ENCODE data around the gene JCAD.
"Not testable (repeated sequence)": the region's sequence is repeated elsewhere in the genome, so short reads cannot be mapped to it uniquely, and the experiment has no call there.

JCAD gene, protein sequence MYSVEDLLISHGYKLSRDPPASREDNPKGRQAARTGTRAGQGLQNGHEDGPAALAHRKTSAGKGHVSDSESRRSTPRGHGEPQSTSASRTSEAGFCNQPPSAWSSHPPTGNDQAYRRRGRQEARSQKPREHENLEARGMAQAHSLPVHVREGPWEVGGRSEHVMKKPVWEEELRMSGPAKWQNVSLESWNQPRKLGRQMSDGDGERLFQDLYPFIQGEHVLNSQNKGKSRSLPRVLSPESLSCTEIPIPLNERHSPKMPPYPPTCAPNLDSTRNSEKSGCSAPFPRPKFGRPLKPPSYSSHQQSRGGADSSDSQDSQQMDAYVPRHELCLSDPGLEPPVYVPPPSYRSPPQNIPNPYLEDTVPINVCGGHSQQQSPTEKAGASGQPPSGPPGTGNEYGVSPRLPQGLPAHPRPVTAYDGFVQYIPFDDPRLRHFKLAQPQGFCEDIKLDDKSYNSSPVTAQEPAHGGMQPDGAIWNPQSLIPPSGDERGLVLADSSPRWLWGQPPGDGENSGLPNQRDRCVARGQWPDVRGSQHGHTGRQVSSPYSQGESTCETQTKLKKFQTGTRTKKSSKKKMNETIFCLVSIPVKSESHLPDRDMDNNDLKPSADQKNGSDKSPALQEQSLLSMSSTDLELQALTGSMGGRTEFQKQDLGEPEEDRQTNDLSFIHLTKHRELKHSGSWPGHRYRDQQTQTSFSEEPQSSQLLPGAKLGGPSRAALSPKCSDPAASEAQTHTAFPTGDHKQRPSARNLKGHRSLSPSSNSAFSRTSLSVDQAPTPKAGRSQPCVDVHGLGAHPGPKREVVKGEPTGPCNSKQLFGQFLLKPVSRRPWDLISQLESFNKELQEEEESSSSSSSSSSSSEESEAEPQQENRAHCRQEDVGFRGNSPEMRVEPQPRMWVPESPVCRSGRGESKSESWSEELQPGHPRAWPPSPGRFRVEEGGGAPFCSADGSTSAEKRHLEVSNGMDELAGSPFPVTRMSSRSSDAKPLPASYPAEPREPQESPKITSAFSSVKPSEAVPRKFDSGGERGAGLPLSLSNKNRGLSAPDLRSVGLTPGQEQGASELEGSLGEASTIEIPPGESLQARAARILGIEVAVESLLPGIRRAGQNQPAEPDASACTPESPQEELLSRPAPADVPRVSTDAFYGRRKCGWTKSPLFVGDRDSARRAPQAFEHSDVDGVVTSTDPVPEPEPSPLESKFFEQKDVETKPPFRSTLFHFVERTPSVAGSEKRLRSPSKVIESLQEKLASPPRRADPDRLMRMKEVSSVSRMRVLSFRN (N-terminal part only)

GRCh38 chr10:30059209-30060107 is at the start of gene JCAD:
Gene JCAD, minus strand, starts transcription at chr10:30059586. Its CDS starts 11,774 bp downstream, at chr10:30047812.
- DNase-seq, result peak; percentile 40

GRCh38 chr10:30106987-30107386 is 47.6 kb upstream of the JCAD start:
- DNase-seq, result no peak

DNA sequence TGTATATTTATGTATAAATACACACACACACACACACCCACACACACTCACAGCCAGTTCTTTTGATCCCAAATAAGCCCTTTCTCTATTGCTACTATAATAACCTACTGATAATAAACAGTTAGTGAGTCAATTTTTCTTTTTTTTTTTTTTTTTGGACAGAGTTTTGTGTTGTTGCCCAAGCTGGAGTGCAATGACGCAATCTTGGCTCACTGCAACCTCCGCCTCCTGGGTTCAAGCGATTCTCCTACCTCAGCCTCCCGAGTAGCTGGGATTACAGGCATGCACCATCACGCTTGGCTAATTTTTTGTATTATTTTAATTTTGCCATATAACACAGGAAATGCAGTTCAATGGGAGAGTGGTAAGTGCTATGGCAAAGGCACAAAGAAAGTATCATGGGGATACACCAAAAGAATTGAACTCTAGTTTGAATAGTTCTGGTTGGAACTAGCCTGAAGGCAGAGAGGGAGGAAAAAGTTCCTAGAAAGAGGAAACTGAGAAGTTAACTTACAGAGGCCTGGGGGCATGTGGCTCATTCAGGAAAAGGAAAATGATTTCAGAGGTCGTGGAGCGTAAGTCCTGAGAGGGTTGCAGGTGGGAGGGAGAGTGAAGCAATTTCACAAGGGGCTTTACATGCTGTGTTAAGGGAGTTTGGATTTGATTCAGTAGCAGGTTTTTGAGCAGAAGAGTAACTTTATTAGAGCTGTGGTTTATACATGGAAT is 44.4 kb upstream of the JCAD start:
- no peak for DNase-seq

DNA sequence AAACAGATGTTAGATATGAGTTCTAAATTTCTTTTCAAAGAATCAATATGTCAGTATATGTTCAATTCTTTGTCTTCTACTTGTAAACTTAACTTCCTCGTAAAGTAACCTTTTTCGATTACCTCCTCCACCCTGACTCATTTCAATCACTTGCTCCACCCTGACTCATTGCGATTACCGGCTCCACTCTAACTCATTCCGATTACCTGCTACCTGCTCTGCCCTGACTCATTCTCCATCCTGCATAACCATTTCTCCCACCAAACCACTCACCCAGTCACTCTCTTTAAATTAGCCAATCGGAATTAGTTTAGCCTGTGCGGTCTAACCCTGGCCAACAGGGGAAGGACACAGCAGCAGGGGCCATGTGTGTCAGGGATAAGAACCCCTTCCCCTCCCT is 40.3 kb upstream of the JCAD start:
- DNase-seq, result not testable (repeated sequence)

GRCh38 chr10:30099101-30099500 is 39.7 kb upstream of the JCAD start:
- no peak for DNase-seq

DNA sequence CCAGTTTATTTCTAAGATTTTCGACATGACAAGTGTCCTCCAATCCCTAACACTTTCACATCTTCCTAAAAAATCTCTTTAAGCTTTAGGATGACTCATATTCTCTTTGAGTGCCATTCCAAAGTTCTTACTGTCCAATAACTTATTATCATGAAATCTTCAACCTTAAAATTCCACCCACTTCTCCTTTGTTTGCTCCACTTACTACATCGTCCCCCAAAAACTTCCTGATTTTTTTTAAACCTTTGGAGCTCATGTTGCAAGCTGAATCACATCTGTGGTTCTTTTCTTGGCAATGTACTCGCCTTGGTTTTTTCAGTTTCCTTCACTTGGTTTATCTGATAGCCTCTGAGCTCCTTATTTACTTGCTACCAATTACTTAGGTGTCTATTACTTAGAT is 39.2 kb upstream of the JCAD start:
- no peak for DNase-seq

DNA sequence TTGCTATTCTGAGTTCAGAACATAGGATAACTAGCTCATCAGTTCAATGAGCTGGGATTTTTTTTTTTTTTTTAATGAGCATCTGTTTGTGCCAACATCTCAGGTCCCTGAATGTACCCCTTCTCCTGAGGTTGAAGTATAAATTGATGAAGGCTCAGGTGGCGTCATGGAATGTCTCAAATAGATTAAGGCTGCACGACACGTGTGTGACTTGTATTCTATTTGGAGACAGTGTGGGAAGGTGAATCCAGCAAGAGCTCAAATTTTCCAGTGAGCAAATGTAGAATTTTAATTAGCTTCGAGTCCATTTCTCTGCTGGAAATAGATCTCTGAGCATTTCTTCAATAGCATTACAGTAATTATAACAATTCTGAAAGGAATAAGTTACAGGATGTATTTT is 37.2 kb upstream of the JCAD start:
- no peak for DNase-seq

- no peak for DNase-seq
These were observed 36.4 kb upstream of the JCAD start for GRCh38 chr10:30095631-30096422.

DNA sequence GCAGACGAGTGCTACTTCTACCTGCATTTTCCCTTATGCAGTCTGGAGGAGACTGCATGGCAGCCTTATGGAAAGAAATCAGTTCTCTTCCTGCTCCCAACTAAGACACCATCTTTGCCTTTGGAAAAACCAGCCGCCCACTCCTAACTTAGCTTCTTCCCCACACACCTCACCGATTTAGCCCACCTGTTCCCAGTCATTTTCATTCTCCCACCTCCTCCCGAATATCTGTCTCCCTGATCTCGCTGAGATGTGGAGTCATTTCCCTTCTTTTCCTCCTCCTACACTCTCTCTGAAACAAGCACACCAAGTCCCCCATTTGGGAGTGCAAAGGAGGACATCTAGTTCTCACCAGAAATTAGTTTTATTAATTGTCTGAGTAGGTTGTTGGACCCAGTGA is 35.2 kb upstream of the JCAD start:
- DNase-seq, result no peak

DNA sequence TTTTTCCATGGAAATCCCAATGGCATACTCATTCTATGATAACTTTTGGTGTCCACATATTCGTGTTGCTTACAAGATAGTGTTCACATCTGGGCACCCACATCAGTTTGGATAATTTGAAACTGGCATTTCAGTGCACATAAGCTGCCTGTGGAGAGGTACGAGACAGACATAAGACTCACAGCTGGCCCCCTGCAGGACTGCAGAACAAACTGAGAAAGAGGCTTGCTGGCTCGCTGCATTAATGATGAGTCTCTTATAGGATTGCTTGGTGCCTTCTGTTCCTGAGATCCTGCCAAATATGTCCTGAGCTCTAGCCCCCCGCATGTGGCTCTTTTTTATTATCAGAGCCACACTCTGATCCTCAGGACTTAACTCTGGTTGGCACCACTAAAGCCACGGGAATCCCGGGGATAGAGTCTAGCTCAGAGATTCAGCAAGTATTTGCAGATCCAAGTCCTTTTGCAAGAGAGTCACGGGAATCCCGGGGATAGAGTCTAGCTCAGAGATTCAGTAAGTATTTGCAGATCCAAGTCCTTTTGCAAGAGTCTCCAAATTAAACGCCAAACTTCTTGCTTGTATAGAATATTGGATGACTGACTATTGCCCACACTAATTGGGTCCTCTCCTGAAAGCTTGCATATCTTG is 34.0 kb upstream of the JCAD start:
- DNase-seq, result no peak

- DNase-seq, result no peak
These were observed 32.9 kb upstream of the JCAD start for GRCh38 chr10:30092151-30092790.

- no peak for DNase-seq
These were observed 31.8 kb upstream of the JCAD start for GRCh38 chr10:30091136-30091535.

GRCh38 chr10:30088178-30088577 is 28.8 kb upstream of the JCAD start:
- no peak for DNase-seq

- DNase-seq, result no peak
These were observed 24.5 kb upstream of the JCAD start for GRCh38 chr10:30083934-30084333.

DNA sequence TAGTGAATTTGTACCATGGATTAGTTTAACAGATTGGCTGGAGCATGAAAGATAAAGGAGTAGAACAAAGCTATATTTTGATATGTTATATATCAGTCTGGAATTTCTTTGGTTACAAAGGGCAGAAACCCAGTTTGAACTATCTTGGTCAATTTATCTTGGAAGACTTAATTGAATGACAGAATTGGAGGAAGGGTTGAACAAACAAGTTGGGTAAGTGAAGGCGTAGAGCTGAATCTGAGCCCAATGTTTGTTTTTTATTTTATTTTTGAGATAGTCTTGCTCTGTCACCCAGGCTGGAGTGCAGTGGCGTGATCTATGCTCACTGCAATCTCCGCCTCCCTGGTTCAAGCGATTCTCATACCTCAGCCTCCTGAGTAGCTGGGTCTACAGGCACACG is 21.8 kb upstream of the JCAD start:
- DNase-seq, result no peak

DNA sequence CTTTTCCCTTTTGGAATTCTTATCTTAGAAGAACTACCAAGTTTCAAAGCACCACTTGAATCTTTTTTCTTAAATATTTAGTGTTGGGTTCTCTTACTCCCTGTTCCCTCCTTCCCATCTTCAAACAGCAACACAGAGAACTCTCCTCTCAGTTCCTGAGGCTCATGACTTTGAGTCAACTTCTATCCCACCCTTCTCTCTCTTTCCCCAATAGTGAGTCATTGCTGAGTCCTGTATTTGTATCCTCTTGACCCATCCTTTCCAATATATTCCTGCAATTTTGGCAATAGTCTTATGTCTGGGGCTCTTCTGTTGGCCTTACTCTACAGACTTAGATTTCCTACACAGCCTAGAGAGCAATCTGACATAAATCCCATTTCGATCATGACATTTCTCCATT is 20.8 kb upstream of the JCAD start:
- no peak for DNase-seq

DNA sequence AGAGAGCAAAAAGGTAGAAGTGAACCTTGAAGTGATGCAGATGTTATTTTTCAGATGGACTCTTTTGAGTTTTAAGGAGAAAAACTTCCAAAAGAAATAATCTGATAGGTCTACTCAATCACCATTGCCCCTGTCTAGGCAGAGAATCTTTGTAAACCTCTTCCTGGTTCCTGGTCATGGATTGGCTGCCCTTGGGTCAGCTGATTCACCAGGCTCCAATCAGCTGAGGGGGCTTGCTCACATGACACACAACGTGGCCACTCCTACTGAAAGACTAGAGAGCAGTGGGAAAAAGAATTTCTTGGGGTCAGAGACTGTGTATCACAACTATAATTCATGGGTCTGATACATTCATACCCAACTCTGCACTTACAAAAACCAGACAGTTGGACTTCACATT is 20.0 kb upstream of the JCAD start:
- no peak for DNase-seq

DNA sequence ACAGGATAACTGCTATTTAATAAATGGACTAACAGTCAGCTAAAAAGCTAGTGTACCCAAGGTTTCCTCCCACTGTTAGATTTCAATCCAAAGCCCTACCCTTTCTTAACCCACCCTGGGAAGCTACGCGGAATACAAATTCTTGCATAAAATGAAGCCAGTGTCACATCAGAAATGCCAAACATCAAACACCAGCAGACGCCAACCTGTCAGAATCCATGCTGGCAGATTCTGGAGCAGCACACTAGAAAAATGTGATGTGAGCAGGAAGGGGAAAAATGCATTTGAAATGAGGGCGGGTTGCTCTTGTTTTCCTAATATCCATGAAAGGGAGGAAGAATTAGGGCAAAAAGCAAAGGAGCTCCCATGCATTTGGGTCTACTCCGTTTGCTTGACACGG is 16.1 kb upstream of the JCAD start:
- no peak for DNase-seq

DNA sequence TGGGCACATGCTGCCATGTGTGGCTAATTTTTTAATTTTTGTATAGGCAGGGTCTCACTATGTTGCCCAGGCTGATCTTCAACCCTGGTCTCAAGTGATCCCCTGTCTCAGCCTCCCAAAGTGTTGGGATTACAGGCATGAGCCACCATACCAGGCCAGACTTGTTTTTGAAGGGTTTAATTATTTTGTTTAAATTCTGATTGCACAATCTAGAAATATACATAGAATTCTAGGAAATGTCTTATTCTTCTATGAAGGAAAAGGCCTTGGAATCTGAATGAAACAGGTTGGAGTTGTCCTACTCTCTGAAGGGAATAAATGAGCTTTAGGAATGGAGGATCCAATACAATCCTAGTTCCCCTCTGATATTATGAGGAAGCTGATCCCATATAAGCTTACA is 15.5 kb upstream of the JCAD start:
- no peak for DNase-seq

DNA sequence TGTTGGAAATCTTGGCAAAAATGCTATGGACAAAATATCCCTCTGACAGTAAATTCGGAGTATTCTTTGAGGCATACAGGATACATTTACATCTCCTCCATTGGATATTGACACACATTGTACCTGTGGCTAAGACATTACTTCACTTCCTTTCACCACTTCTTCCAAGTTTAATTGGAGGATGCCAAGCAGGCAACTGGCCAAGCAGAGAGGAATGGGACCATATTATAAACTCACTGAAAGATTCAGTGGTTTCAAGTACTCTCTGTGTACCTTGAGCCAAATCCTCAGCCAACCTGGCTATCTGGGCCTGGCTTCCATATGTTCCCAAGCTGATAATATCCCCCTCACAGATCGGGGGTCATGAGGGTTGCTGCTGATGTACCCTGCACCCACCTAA is 14.7 kb upstream of the JCAD start:
- no peak for DNase-seq

All from CD4-positive, alpha-beta T cell treated with Interleukin-21 for 1 hour (primary cell).